GM12878 (cell line): ENCODE results near the gene HBQ1.
"Not testable (repeated sequence)": the region's sequence is repeated elsewhere in the genome, so short reads cannot be mapped to it uniquely, and the experiment has no call there.

Experiments
- EP300 ChIP-seq, 2 experiments: fragments of 150-350 bp in 1 of 2; IDR thresholded peaks; 2 replicates each; pipeline ENCODE4 v1.6.1; 2011 to 2012; ENCODE audit warnings: low read depth in 2 of 2, low read length in 2 of 2, borderline replicate concordance in 1 of 2, improper control_type of control experiment in 1 of 2, inconsistent platforms in 1 of 2; ENCODE audit not compliant: control insufficient read depth in 1 of 2
- TF ChIP-seq, protein P1 (sequence below): IDR thresholded peaks from 2 replicates; pipeline ENCODE4 v1.6.1; 2012; ENCODE audit warnings: low read depth, low read length, improper control_type of control experiment
- TF ChIP-seq, protein P2 (sequence below), 3 experiments: IDR thresholded peaks in 2 of 3; conservative IDR thresholded peaks in 1 of 3; 2 replicates each; pipeline ENCODE4 v1.5.1; 2011; ENCODE audit warnings: low read depth in 3 of 3, low read length in 3 of 3, mild to moderate bottlenecking in 3 of 3, control low read depth in 2 of 3, moderate library complexity in 2 of 3, inconsistent platforms in 1 of 3, mixed read lengths in 1 of 3; ENCODE audit not compliant: control insufficient read depth in 2 of 3, insufficient read depth in 1 of 3; ENCODE audit errors: extremely low read depth in 1 of 3

DNA sequence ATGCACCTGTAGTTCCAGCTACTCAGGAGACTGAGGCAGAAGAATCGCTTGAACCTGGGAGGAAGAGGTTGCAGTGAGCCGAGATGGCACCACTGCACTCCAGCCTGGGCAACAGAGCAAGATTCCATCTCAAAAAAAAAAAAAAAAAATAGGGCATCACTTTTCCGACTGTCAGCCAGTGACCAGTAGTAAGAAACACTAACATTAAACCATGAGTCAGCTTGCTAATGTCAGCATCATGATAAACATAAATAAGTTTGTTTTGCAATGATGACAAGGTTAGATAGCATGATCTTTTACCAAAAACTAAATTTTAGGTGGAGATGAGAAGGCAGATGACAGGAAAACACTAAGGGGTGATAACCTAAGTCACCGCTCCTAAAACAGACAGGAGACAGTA lies 29.1 kb downstream of the HBQ1 start:
- TF ChIP-seq EP300 (IDR thresholded peaks at IDR 0.05; ENCODE audit: borderline replicate concordance in 1 of 2, control insufficient read depth in 1 of 2, low read depth in 2 of 2, low read length in 2 of 2): not testable (repeated sequence)
- TF ChIP-seq, protein P1, sequence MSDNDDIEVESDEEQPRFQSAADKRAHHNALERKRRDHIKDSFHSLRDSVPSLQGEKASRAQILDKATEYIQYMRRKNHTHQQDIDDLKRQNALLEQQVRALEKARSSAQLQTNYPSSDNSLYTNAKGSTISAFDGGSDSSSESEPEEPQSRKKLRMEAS: not testable (repeated sequence)
- TF ChIP-seq, protein P2, sequence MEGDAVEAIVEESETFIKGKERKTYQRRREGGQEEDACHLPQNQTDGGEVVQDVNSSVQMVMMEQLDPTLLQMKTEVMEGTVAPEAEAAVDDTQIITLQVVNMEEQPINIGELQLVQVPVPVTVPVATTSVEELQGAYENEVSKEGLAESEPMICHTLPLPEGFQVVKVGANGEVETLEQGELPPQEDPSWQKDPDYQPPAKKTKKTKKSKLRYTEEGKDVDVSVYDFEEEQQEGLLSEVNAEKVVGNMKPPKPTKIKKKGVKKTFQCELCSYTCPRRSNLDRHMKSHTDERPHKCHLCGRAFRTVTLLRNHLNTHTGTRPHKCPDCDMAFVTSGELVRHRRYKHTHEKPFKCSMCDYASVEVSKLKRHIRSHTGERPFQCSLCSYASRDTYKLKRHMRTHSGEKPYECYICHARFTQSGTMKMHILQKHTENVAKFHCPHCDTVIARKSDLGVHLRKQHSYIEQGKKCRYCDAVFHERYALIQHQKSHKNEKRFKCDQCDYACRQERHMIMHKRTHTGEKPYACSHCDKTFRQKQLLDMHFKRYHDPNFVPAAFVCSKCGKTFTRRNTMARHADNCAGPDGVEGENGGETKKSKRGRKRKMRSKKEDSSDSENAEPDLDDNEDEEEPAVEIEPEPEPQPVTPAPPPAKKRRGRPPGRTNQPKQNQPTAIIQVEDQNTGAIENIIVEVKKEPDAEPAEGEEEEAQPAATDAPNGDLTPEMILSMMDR (IDR thresholded peaks at IDR 0.05 in 2 of 3, conservative IDR thresholded peaks at IDR 0.05 in 1 of 3; ENCODE audit: control insufficient read depth in 2 of 3, extremely low read depth in 1 of 3, insufficient read depth in 1 of 3, low read depth in 3 of 3, low read length in 3 of 3): not testable (repeated sequence)
